A673 (cell line): ENCODE measurements around the gene NR6A1. TPM values are rescaled to one million over a fixed set of nuclear protein-coding genes. Genes with fewer than 3 reads are reported as not detected.

ENCODE experiments used
- BruUV-seq: library from RNA; stranded (reverse); fragments of 400-500 nt; replicated peaks from 2 replicates; lab custom pipeline; 2021; lab: Mats Ljungman, UMichigan
- CTCF ChIA-PET: fragments of 300-600 bp; sonication (Branson Sonifier 250); formaldehyde crosslinking; loops from one replicate; lab custom pipeline; 2022; ENCODE audit warnings: antibody characterized with exemption; lab: Charles Lee
- POLR2A ChIA-PET: fragments of 300-600 bp; sonication (Branson Sonifier 250); formaldehyde crosslinking; loops from one replicate; lab custom pipeline; 2022; ENCODE audit warnings: antibody characterized with exemption; ENCODE audit not compliant: low non-redundant PET; lab: Charles Lee
- DNase-seq: peaks from one replicate; pipeline ENCODE4 v3.0.0-alpha.2; 2015; ENCODE audit warnings: low spot score
- H3K27ac ChIP-seq: fragments of 200-600 bp; sonication (generic); 2 replicates; pipeline ENCODE4 v1.5.1; 2016; ENCODE audit warnings: mixed run types, low read depth, mild to moderate bottlenecking, mixed read lengths, antibody characterized with exemption, low read length; ENCODE audit not compliant: poor library complexity, severe bottlenecking
- H3K27me3 ChIP-seq: fragments of 200-600 bp; sonication (generic); replicated peaks from 2 replicates; pipeline ENCODE4 v1.6.1; 2017; ENCODE audit warnings: mixed run types, low read depth, mild to moderate bottlenecking, mixed read lengths, antibody characterized with exemption, low read length; ENCODE audit not compliant: insufficient read depth, poor library complexity
- H3K36me3 ChIP-seq: fragments of 200-600 bp; sonication (generic); 2 replicates; pipeline ENCODE4 v1.6.1; 2016; ENCODE audit warnings: mixed run types, mild to moderate bottlenecking, mixed read lengths, antibody characterized with exemption, low read length; ENCODE audit not compliant: insufficient read depth, poor library complexity, severe bottlenecking
- H3K4me1 ChIP-seq: fragments of 200-600 bp; sonication (generic); 2 replicates; pipeline ENCODE4 v1.6.1; 2017; ENCODE audit warnings: mixed run types, mild to moderate bottlenecking, mixed read lengths, antibody characterized with exemption, low read length; ENCODE audit not compliant: insufficient read depth, poor library complexity, severe bottlenecking
- H3K4me3 ChIP-seq: fragments of 200-600 bp; sonication (generic); 2 replicates; pipeline ENCODE4 v1.5.1; 2016; ENCODE audit warnings: low read depth, mixed run types, mild to moderate bottlenecking, mixed read lengths, low read length; ENCODE audit not compliant: poor library complexity, severe bottlenecking
- H3K9me3 ChIP-seq: fragments of 200-600 bp; sonication (generic); 2 replicates; pipeline ENCODE4 v1.6.1; 2016; ENCODE audit warnings: mixed run types, low read depth, mild to moderate bottlenecking, mixed read lengths, antibody characterized with exemption, low read length; ENCODE audit not compliant: poor library complexity, severe bottlenecking
- CTCF ChIP-seq: fragments of 300-800, 200-600 bp; sonication (generic); conservative IDR thresholded peaks from 2 replicates; pipeline ENCODE4 v1.5.1; 2017; ENCODE audit warnings: low read depth, mild to moderate bottlenecking, antibody characterized with exemption, low read length, moderate library complexity, mixed read lengths
- EZH2 ChIP-seq: fragments of 200-600 bp; sonication (generic); IDR thresholded peaks from 2 replicates; pipeline ENCODE4 v1.6.1; 2017; ENCODE audit warnings: borderline replicate concordance, low read depth, mild to moderate bottlenecking, mixed read lengths, antibody characterized with exemption, low read length; ENCODE audit not compliant: poor library complexity, severe bottlenecking
- intact Hi-C: fragments of 100-400 bp; cut with micrococcal nuclease; formaldehyde crosslinking; loops from one replicate; pipeline ENCODE4 v1.10.0; 2022; ENCODE audit not compliant: unreplicated experiment
- total RNA-seq: library from RNA; stranded (reverse); gene quantifications from 2 replicates; pipeline ENCODE4 v1.2.3, GENCODE V29; 2021

NR6A1 gene
- total RNA-seq, 1 experiment from 2014 or later: 5.3 TPM

GRCh38 chr9:124550072-124550471 is 221.0 kb downstream of the NR6A1 start:
- no peak for TF ChIP-seq EZH2
- no peak for TF ChIP-seq CTCF
- Histone ChIP-seq H3K4me1 (peaks cover 3% of the 10 kb centered on the region), H3K27me3 (no peaks in the 10 kb centered on the region), H3K36me3 (no peaks in the 10 kb centered on the region), H3K27ac (no peak overlapping the region), H3K9me3 (no peaks in the 10 kb centered on the region), H3K4me3 (no peak overlapping the region)
- ChIA-PET CTCF (no interaction called here), POLR2A (no interaction called here)
- BruUV-seq: no TSS peak
- DNase-seq: no peak
- intact Hi-C loops: loop anchor here (5.0 kb wide), 2 partner anchors 67 to 207 kb away; no protein-coding TSS in a partner anchor

GRCh38 chr9:124549016-124549415 is 222.1 kb downstream of the NR6A1 start:
- no peaks in the 10 kb centered on the region for H3K27me3 ChIP-seq
- H3K9me3 ChIP-seq: no peaks in the 10 kb centered on the region
- H3K36me3 ChIP-seq: no peaks in the 10 kb centered on the region
- peaks cover 3% of the 10 kb centered on the region for H3K4me1 ChIP-seq
- ChIA-PET CTCF (no interaction called here), POLR2A (no interaction called here)
- BruUV-seq: no TSS peak
- intact Hi-C loops: no loop called here
- TF ChIP-seq EZH2 (no peak), CTCF (no peak)
- H3K27ac ChIP-seq: no peak overlapping the region
- no peak overlapping the region for H3K4me3 ChIP-seq
- no peak for DNase-seq

GRCh38 chr9:124544535-124544934 is 226.6 kb downstream of the NR6A1 start:
- intact Hi-C loops: no loop called here
- CTCF ChIA-PET: no interaction called here
- POLR2A ChIA-PET: no interaction called here

More at GRCh38 chr9:124544535-124544934, 226.6 kb downstream of the NR6A1 start:
- Histone ChIP-seq H3K27ac (no peak overlapping the region), H3K36me3 (no peaks in the 10 kb centered on the region), H3K9me3 (no peaks in the 10 kb centered on the region), H3K27me3 (no peaks in the 10 kb centered on the region), H3K4me1 (no peaks in the 10 kb centered on the region), H3K4me3 (no peak overlapping the region)
- BruUV-seq: no TSS peak
- TF ChIP-seq CTCF (no peak), EZH2 (no peak)
- no peak for DNase-seq
